Endodermal cell (in vitro differentiated cells): ENCODE results near the gene CBFA2T3. TPM values are rescaled to one million over a fixed set of nuclear protein-coding genes. Genes with fewer than 3 reads are reported as not detected.

Experiments used
- DNase-seq: peaks from one replicate; pipeline ENCODE4 v3.0.0-alpha.2; 2017
- H3K27ac ChIP-seq: 2 replicates; pipeline ENCODE4 v1.5.1; 2013; ENCODE audit warnings: mild to moderate bottlenecking, low read depth, low read length, moderate library complexity
- H3K27me3 ChIP-seq: 2 replicates; pipeline ENCODE4 v1.6.1; 2013; ENCODE audit warnings: mild to moderate bottlenecking, low read length, moderate library complexity; ENCODE audit not compliant: insufficient read depth, control insufficient read depth, poor library complexity, severe bottlenecking
- H3K36me3 ChIP-seq: 2 replicates; pipeline ENCODE4 v1.7.0; 2013; ENCODE audit warnings: mild to moderate bottlenecking, low read length, moderate library complexity; ENCODE audit not compliant: control insufficient read depth, insufficient read depth
- H3K4me1 ChIP-seq: one replicate; pipeline ENCODE4 v1.7.0; 2013; ENCODE audit warnings: low read length; ENCODE audit not compliant: control insufficient read depth, insufficient read depth
- H3K4me3 ChIP-seq: 2 replicates; pipeline ENCODE4 v1.5.1; 2013; ENCODE audit warnings: mild to moderate bottlenecking, low read length, moderate library complexity
- H3K9ac ChIP-seq: 2 replicates; pipeline ENCODE4 v1.6.1; 2013; ENCODE audit warnings: mild to moderate bottlenecking, low read length, moderate library complexity; ENCODE audit not compliant: poor library complexity, severe bottlenecking; ENCODE audit errors: extremely low read depth
- H3K9me3 ChIP-seq: 2 replicates; pipeline ENCODE4 v1.6.1; 2013; ENCODE audit warnings: mild to moderate bottlenecking, low read length, moderate library complexity; ENCODE audit not compliant: control insufficient read depth
- H3K27ac Mint-ChIP-seq: 2 replicates; pipeline ENCODE4 v1.8.0; 2020; ENCODE audit warnings: mixed read lengths
- H3K27me3 Mint-ChIP-seq: 2 replicates; pipeline ENCODE4 v1.8.0; 2021; ENCODE audit warnings: mild to moderate bottlenecking, mixed read lengths; ENCODE audit not compliant: insufficient read depth
- H3K36me3 Mint-ChIP-seq: 2 replicates; pipeline ENCODE4 v1.8.0; 2020; ENCODE audit warnings: low read depth, mixed read lengths
- H3K4me1 Mint-ChIP-seq: 2 replicates; pipeline ENCODE4 v1.8.0; 2020; ENCODE audit warnings: mixed read lengths
- H3K4me3 Mint-ChIP-seq: 2 replicates; pipeline ENCODE4 v1.8.0; 2020; ENCODE audit warnings: mild to moderate bottlenecking, moderate library complexity, mixed read lengths
- H3K9me3 Mint-ChIP-seq: 2 replicates; pipeline ENCODE4 v1.8.0; 2020; ENCODE audit warnings: mild to moderate bottlenecking, mixed read lengths
- WGBS, 2 experiments: methylation state at CpG; one replicate each; pipeline versions ENCODE4 v1.1.5 to v1.1.7; 2013; ENCODE audit warnings: missing lambda C conversion rate in 2 of 2, mixed read lengths in 1 of 2; ENCODE audit not compliant: insufficient coverage in 1 of 2, insufficient read length in 1 of 2; 5-methylcytosine and 5-hydroxymethylcytosine counted together
- total RNA-seq, 2 donors: library from RNA; stranded (reverse); fragmentation: NEBNext Ultra II Directional in 1 of 2; extraction: Animal tissue kit (Norgen Biotek cat#: 25700) in 1 of 2; gene quantifications; 2 replicates in 1 of 2; 3 replicates in 1 of 2; pipeline ENCODE4 v1.2.1, GENCODE V29; 2021
- TF ChIP-seq, protein P1 (sequence below): fragments of 200-600 bp; sonication (generic); conservative IDR thresholded peaks from 2 replicates; pipeline ENCODE4 v1.5.0; 2021; ENCODE audit warnings: antibody characterized with exemption, mild to moderate bottlenecking

Gene CBFA2T3
- total RNA-seq, 2 donors from 2014 or later: 1.0 to 3.1 TPM

DNA sequence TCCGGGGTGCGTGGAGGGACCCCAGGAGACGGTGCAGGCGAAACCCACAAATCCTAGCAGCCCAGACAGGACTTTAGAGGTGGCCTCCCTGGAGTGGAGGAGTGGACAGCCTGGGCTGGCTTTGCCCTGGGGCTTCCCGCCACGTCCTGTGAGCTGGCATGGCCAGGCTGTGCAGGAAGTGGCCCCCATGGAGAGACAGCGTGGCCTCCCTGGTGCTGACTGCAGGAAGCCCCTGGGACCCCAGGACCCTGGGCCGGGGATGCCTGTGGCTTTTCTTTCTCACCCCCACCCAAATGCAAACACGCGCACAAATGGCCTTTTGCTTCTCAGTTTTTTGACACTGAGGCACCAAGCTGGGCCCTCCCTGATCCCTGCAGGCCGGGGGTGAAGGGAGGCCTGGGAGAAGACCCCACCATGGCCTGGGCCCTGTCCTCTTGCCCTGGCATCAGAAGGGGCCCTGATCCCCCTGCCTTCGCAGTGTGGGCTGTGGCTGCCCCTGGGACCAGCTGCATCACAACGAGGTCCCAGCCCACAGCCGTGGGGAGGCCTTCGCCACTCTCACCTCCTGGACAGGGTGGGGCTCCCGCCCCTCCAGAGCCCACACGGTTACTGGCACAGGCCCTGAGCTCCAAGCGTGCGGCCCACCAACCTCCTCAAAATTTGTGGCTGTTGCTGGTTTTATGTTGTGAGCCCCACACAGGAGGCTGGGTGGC lies 58.9 kb downstream of the CBFA2T3 start:
- Histone ChIP-seq H3K27ac (no peak overlapping the region), H3K9me3 (no peaks in the 10 kb centered on the region), H3K4me3 (no peak overlapping the region), H3K4me1 (no peaks in the 10 kb centered on the region), H3K27me3 (no peaks in the 10 kb centered on the region), H3K9ac (no peak overlapping the region), H3K36me3 (no peaks in the 10 kb centered on the region)
- no peaks in the 10 kb centered on the region for H3K36me3 Mint-ChIP-seq
- peaks cover 12% of the 10 kb centered on the region for H3K27me3 Mint-ChIP-seq
- no peak for DNase-seq
- no peak overlapping the region for H3K4me3 Mint-ChIP-seq
- TF ChIP-seq, protein P1, sequence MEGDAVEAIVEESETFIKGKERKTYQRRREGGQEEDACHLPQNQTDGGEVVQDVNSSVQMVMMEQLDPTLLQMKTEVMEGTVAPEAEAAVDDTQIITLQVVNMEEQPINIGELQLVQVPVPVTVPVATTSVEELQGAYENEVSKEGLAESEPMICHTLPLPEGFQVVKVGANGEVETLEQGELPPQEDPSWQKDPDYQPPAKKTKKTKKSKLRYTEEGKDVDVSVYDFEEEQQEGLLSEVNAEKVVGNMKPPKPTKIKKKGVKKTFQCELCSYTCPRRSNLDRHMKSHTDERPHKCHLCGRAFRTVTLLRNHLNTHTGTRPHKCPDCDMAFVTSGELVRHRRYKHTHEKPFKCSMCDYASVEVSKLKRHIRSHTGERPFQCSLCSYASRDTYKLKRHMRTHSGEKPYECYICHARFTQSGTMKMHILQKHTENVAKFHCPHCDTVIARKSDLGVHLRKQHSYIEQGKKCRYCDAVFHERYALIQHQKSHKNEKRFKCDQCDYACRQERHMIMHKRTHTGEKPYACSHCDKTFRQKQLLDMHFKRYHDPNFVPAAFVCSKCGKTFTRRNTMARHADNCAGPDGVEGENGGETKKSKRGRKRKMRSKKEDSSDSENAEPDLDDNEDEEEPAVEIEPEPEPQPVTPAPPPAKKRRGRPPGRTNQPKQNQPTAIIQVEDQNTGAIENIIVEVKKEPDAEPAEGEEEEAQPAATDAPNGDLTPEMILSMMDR: no peak
- WGBS, 2 experiments: 94% methylated on average over 11 to 19 of the region's 19 CpGs
- no peaks in the 10 kb centered on the region for H3K9me3 Mint-ChIP-seq
- H3K27ac Mint-ChIP-seq: no peak overlapping the region
- peaks cover 10% of the 10 kb centered on the region for H3K4me1 Mint-ChIP-seq

DNA sequence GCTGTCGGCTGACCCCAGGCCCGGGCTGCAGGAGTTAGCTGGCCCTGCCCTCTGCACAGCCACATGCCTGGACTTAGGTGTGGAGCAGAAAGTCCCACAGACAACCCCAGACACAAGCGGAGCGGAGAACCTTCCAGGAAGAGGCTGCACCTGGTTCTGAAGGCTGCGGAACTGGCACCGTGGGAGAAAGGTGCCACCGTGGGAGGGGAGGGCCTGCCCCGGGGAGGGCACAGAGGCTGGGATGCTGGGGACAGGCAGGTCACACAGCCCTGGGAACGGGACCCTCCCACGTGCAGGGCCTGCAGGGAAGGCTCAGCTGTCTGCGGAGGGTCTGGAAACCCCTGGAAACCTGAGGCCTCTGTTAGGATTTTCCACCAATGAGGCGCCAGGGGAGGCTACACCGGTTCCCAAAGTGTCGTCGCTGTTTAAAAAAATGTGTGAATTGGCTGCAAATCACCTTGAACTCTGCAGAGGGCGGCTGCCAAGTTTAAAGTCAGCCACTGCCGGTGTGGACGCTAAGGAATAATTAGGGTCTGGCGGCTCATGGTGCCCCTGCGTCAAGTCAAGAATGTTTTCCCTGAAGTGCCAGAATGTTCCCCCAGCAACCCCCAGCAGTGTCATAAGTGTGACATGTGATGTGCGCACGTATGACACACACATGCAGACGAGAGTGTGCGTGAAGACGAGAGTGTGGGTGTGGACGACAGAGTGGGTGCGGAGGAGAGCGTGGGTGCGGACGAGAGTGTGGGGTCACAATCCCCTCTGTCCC lies 59.7 kb downstream of the CBFA2T3 start:
- Mint-ChIP-seq H3K4me1 (peaks cover 10% of the 10 kb centered on the region), H3K4me3 (no peak overlapping the region), H3K36me3 (no peaks in the 10 kb centered on the region), H3K9me3 (no peaks in the 10 kb centered on the region), H3K27me3 (peaks cover 12% of the 10 kb centered on the region), H3K27ac (no peak overlapping the region)
- WGBS, 2 experiments: 63 to 64% methylated on average over 24 to 30 of the region's 30 CpGs
- H3K4me3 ChIP-seq: no peak overlapping the region
- no peak overlapping the region for H3K27ac ChIP-seq
- no peaks in the 10 kb centered on the region for H3K9me3 ChIP-seq
- TF ChIP-seq, protein P1: peak; percentile 30
- H3K36me3 ChIP-seq: no peaks in the 10 kb centered on the region
- DNase-seq: peak; percentile 95
- no peaks in the 10 kb centered on the region for H3K27me3 ChIP-seq
- no peak overlapping the region for H3K9ac ChIP-seq
- H3K4me1 ChIP-seq: no peaks in the 10 kb centered on the region

DNA sequence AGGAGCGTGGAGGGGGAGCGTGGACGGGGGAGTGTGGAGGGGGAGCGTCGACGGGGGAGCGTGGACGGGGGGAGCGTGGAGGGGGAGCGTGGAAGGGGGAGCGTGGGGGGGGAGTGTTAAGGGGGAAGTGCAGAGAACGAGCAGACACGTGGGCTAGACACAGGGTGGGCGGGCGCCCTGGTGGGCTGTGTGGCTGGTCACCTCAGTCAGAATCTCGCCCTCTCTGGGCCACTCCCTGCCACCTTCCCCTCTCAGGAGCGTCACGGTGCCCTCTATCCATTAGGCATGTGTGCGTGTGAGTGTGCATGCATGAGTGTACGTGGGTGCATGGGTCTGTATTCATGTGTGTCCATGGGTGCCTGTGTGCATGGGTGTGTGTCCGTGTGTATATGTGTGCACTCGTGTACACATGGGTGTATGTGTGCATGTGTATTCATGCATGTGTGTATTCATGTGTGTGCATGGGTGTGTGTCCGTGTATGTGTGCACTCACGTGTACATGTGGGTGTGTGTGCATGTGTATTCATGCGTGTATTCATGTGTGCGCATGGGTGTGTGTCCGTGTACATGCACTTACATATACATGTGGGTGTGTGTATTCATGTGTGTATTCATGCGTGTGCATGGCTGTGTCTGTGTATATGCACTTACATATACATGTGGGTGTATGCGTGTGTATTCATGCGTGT lies 61.2 kb downstream of the CBFA2T3 start:
- Mint-ChIP-seq H3K27ac (no peak overlapping the region), H3K4me1 (peaks cover 10% of the 10 kb centered on the region), H3K36me3 (no peaks in the 10 kb centered on the region), H3K9me3 (no peaks in the 10 kb centered on the region), H3K27me3 (peaks cover 12% of the 10 kb centered on the region), H3K4me3 (no peak overlapping the region)
- H3K27ac ChIP-seq: no peak overlapping the region
- TF ChIP-seq, protein P1: no peak
- no peaks in the 10 kb centered on the region for H3K36me3 ChIP-seq
- H3K27me3 ChIP-seq: no peaks in the 10 kb centered on the region
- H3K4me3 ChIP-seq: no peak overlapping the region
- DNase-seq: no peak
- WGBS, 2 experiments: 86 to 89% methylated on average over 11 to 17 of the region's 30 CpGs
- no peaks in the 10 kb centered on the region for H3K4me1 ChIP-seq
- H3K9me3 ChIP-seq: no peaks in the 10 kb centered on the region
- no peak overlapping the region for H3K9ac ChIP-seq
